SK-N-SH treated with all-trans-retinoic acid at 6 μM for 48 hours (cell line): Measurements from ENCODE around the gene LPAR2.

Source experiments
- CSDC2 ChIP-seq: fragments of 250-450 bp; sonication (Bioruptor Pico); IDR thresholded peaks from 2 replicates; pipeline ENCODE4 v1.5.0; 2020; ENCODE audit warnings: mild to moderate bottlenecking, moderate library complexity
- GLIS3 ChIP-seq: fragments of 250-450 bp; sonication (Bioruptor Pico); IDR thresholded peaks from 2 replicates; pipeline ENCODE4 v1.5.0; 2020; ENCODE audit warnings: mild to moderate bottlenecking, moderate library complexity
- OSR1 ChIP-seq: fragments of 250-450 bp; sonication (Bioruptor Pico); IDR thresholded peaks from 2 replicates; pipeline ENCODE4 v1.8.0; 2022; ENCODE audit warnings: moderate library complexity, mild to moderate bottlenecking, inconsistent platforms
- SNAI2 ChIP-seq: fragments of 250-450 bp; sonication (Bioruptor Pico); IDR thresholded peaks from 2 replicates; pipeline ENCODE4 v1.5.0; 2020; ENCODE audit warnings: mild to moderate bottlenecking, moderate library complexity
- ZFP3 ChIP-seq: fragments of 250-450 bp; sonication (Bioruptor Pico); IDR thresholded peaks from 2 replicates; pipeline ENCODE4 v1.5.0; 2020; ENCODE audit warnings: mild to moderate bottlenecking, moderate library complexity
- TF ChIP-seq, protein P1 (sequence below): fragments of 250-450 bp; sonication (Bioruptor Pico); IDR thresholded peaks from 2 replicates; pipeline ENCODE4 v1.5.1; 2021; ENCODE audit warnings: mild to moderate bottlenecking, moderate library complexity
- TF ChIP-seq, protein P2 (sequence below): fragments of 250-450 bp; sonication (Bioruptor Pico); IDR thresholded peaks from 2 replicates; pipeline ENCODE4 v1.5.0; 2020; ENCODE audit warnings: mild to moderate bottlenecking, moderate library complexity

DNA sequence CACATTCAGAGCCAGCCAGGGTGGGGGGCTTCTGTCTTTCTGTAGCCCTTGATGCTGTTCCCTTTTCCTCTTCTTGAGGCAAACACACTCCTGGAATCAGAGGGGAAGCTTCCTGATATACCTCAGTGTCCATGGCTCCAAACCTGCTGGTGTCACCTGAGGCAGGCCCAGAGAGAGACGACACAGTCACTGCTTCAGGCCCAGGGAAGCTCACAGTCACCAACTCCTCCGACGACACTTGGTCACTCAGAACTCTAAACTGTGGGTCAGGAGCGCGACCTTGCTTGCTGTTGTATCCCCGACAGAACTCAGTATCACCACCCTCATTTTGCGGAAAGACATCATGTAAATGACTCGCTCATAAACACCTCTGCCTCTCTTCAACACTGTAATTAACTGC, 34.3 kb upstream of the LPAR2 start:
- TF ChIP-seq GLIS3 (CRISPR knock-in tag) (no peak), SNAI2 (CRISPR knock-in tag) (no peak), ZFP3 (CRISPR knock-in tag) (no peak), CSDC2 (CRISPR knock-in tag) (no peak), OSR1 (CRISPR knock-in tag) (no peak)
- TF ChIP-seq, protein P1, sequence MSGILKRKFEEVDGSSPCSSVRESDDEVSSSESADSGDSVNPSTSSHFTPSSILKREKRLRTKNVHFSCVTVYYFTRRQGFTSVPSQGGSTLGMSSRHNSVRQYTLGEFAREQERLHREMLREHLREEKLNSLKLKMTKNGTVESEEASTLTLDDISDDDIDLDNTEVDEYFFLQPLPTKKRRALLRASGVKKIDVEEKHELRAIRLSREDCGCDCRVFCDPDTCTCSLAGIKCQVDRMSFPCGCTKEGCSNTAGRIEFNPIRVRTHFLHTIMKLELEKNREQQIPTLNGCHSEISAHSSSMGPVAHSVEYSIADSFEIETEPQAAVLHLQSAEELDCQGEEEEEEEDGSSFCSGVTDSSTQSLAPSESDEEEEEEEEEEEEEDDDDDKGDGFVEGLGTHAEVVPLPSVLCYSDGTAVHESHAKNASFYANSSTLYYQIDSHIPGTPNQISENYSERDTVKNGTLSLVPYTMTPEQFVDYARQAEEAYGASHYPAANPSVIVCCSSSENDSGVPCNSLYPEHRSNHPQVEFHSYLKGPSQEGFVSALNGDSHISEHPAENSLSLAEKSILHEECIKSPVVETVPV (CRISPR knock-in tag) = no peak
- TF ChIP-seq, protein P2, sequence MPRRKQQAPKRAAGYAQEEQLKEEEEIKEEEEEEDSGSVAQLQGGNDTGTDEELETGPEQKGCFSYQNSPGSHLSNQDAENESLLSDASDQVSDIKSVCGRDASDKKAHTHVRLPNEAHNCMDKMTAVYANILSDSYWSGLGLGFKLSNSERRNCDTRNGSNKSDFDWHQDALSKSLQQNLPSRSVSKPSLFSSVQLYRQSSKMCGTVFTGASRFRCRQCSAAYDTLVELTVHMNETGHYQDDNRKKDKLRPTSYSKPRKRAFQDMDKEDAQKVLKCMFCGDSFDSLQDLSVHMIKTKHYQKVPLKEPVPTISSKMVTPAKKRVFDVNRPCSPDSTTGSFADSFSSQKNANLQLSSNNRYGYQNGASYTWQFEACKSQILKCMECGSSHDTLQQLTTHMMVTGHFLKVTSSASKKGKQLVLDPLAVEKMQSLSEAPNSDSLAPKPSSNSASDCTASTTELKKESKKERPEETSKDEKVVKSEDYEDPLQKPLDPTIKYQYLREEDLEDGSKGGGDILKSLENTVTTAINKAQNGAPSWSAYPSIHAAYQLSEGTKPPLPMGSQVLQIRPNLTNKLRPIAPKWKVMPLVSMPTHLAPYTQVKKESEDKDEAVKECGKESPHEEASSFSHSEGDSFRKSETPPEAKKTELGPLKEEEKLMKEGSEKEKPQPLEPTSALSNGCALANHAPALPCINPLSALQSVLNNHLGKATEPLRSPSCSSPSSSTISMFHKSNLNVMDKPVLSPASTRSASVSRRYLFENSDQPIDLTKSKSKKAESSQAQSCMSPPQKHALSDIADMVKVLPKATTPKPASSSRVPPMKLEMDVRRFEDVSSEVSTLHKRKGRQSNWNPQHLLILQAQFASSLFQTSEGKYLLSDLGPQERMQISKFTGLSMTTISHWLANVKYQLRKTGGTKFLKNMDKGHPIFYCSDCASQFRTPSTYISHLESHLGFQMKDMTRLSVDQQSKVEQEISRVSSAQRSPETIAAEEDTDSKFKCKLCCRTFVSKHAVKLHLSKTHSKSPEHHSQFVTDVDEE = no peak
